Urinary bladder (tissue), 4 donors: ENCODE data around the gene SNX9. TPM values are rescaled to one million over a fixed set of nuclear protein-coding genes. Genes with fewer than 3 reads are reported as not detected.

Experiments used
- DNase-seq: peaks from one replicate; pipeline ENCODE4 v3.0.0-alpha.2; 2015; ENCODE audit errors: extremely low spot score
- H3K27ac ChIP-seq: one replicate; pipeline ENCODE4 v1.5.1; 2013; ENCODE audit warnings: low read depth, mild to moderate bottlenecking, moderate library complexity
- H3K36me3 ChIP-seq: one replicate; pipeline ENCODE4 v1.6.1; 2013; ENCODE audit warnings: mild to moderate bottlenecking, moderate library complexity; ENCODE audit not compliant: insufficient read depth
- H3K4me1 ChIP-seq: one replicate; pipeline ENCODE4 v1.6.1; 2013; ENCODE audit warnings: mild to moderate bottlenecking, moderate library complexity; ENCODE audit not compliant: insufficient read depth
- H3K4me3 ChIP-seq: one replicate; pipeline ENCODE4 v1.5.1; 2013; ENCODE audit warnings: low read depth, low read length
- WGBS: extraction: QIAGEN DNeasy Blood & Tissue Kit; methylation state at CpG from one replicate; pipeline ENCODE4 v1.1.7; 2013; 5-methylcytosine and 5-hydroxymethylcytosine counted together
- polyA plus RNA-seq: library from polyadenylated mRNA; stranded (reverse); fragments of 200-250 nt; gene quantifications from one replicate; pipeline ENCODE4 v1.2.3, GENCODE V29; 2013
- small RNA-seq: library from RNA; depleted of rRNA; stranded (forward); fragments of <200 nt; gene quantifications from one replicate; pipeline ENCODE3, GENCODE V24; 2014
- total RNA-seq: library from RNA; depleted of rRNA; stranded (reverse); fragments of >200 nt; gene quantifications from one replicate; pipeline ENCODE4 v1.2.3, GENCODE V29; 2014
- donor health status: healthy with polysubstance abuse.
- donor health status: healthy.

The SNX9 gene
- total and polyA plus RNA-seq, 2 donors: 36.0 to 70.0 TPM

DNA sequence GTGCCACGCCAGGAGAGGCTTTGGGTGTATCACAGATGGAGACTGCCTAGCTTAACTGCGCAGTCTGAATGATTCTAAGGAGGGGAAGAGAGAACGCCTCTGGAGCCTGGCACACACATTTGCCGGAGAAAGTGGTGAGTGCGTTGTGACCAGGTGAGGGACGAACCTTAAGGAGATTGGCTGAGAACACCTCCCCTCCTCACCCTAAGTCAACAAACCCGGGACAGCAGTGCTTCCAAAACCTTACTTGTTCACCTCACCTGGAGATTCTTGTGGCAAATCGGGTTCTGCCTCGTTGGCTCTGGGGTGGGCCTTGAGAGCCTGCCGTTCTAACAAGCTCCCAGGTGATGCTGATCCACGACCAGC lies 168.0 kb downstream of the SNX9 start:
- H3K27ac ChIP-seq: no peak overlapping the region
- no peaks in the 10 kb centered on the region for H3K36me3 ChIP-seq
- no peak for DNase-seq
- WGBS: 94% methylated on average over 11 of the region's 11 CpGs
- H3K4me1 ChIP-seq: no peaks in the 10 kb centered on the region
- H3K4me3 ChIP-seq: no peak overlapping the region

DNA sequence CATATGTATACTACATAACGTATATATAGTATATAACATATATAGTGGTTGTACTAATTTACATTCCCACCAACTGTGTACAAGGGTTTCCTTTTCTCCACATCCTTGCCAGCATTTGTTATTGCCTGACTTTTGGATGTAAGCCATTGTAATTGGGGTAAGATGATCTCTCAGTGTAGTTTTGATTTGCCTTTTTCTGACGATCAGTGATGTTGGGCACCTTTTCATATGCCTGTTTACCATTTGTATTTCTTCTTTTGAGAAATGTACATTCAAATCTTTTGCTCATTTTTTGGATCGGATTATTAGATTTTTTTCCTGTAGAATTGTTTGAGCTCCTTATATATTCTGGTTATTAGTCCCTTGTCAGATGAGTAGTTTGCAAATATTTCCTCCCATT lies 170.0 kb downstream of the SNX9 start:
- H3K27ac ChIP-seq: no peak overlapping the region
- H3K36me3 ChIP-seq: no peaks in the 10 kb centered on the region
- no peaks in the 10 kb centered on the region for H3K4me1 ChIP-seq
- 83% methylated on average over 3 of the region's 3 CpGs for WGBS
- H3K4me3 ChIP-seq: no peak overlapping the region
- DNase-seq: no peak

DNA sequence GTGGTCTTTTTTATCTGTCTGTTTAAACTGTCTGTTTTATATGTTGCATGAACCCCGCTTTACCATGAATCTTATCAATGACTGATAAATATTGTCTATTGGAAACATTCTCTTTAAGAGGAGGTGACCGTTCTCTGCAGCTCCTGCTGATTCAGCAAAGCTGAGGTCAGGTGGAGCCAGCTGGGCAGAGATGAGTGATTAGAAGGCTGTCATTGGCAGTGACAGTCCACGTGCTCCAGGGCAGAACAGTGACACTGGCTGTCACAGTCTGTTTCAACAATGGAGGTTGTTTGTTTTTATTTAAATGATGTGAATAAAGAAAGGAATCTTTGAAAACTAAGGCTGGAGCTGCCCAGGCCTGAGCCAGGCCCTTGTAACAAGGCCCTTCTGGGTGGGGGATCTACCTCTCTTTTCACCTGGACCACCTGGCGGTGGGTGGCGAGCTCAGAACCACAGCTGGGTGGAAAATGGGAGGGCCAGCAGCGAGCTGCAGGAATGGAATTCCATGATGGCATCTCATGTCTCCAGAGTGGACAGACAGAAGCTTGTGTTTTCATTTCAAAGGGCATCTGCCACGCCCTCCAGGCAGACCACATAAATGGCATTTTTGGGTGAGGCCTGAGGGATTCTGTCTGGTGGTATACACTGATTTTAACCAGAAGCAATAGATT lies 171.2 kb downstream of the SNX9 start:
- Histone ChIP-seq H3K4me1 (no peaks in the 10 kb centered on the region), H3K4me3 (no peak overlapping the region), H3K36me3 (no peaks in the 10 kb centered on the region), H3K27ac (no peak overlapping the region)
- WGBS: 90% methylated on average over 7 of the region's 7 CpGs
- no peak for DNase-seq

Small RNA genes lying within 50 kb of the gene (small RNA-seq; reads per million reads assigned to genes)
- gene HSPE1P26 (not detected), gene RNU6-786P (not detected)

Other genes starting within 250 kb of the SNX9 start
- 14.3 TPM for gene SYNJ2, start 158.6 kb downstream of the SNX9 start, total RNA-seq
- 10.7 TPM for gene SYNJ2, start 158.6 kb downstream of the SNX9 start, polyA plus RNA-seq